Activated naive CD4-positive, alpha-beta T cell treated with anti-CD3 and anti-CD28 coated beads, Interleukin-2, amount 50 U/mL, for 72 hours (primary cell): ENCODE results near the gene SYT17. TPM values are rescaled to one million over a fixed set of nuclear protein-coding genes. Genes with fewer than 3 reads are reported as not detected.
A peak's percentile ranks its signal among the peaks of the same experiment; 100 is the strongest.
"Not testable (repeated sequence)": the region's sequence is repeated elsewhere in the genome, so short reads cannot be mapped to it uniquely, and the experiment has no call there.

ENCODE experiments used
- ATAC-seq, 2 donors: fragments of 150-1000 bp; cut with Tn5 transposase; 2 replicates each; pipeline ENCODE4 v1.10.0; 2021; ENCODE audit warnings: mild to moderate bottlenecking in 2 of 2, moderate library complexity in 2 of 2
- DNase-seq, 2 donors: peaks; one replicate each; pipeline ENCODE4 v3.0.0; 2021 to 2022; ENCODE audit warnings: low spot score in 2 of 2
- H3K27ac Mint-ChIP-seq, 2 donors: one replicate each; pipeline ENCODE4 v1.8.0; 2022; ENCODE audit warnings: mild to moderate bottlenecking in 2 of 2, mixed read lengths in 2 of 2
- H3K36me3 Mint-ChIP-seq, 2 donors: one replicate each; pipeline ENCODE4 v1.8.0; 2022; ENCODE audit warnings: mixed read lengths in 2 of 2
- H3K9me3 Mint-ChIP-seq, 2 donors: one replicate each; pipeline ENCODE4 v1.8.0; 2022; ENCODE audit warnings: mixed read lengths in 2 of 2
- total RNA-seq, 2 donors: library from RNA; stranded (reverse); gene quantifications; one replicate each; pipeline ENCODE4 v1.2.3, GENCODE V29; 2022

Gene SYT17
- total RNA-seq, 2 donors from 2014 or later: not detected

GRCh38 chr16:19180741-19181140 is 12.7 kb downstream of the SYT17 start:
- ATAC-seq (no peak), DNase-seq (no peak)
- Mint-ChIP-seq H3K9me3 (peaks cover 3 to 4% of the 10 kb centered on the region in 2 donors), H3K36me3 (no peaks in the 10 kb centered on the region), H3K27ac (no peak overlapping the region)

GRCh38 chr16:19182481-19182880 is 14.4 kb downstream of the SYT17 start:
- Mint-ChIP-seq H3K36me3 (no peaks in the 10 kb centered on the region), H3K27ac (no peak overlapping the region), H3K9me3 (no peaks in the 10 kb centered on the region)
- DNase-seq (no peak), ATAC-seq (no peak)

- no peak for ATAC-seq
- no peaks in the 10 kb centered on the region for H3K9me3 Mint-ChIP-seq
Measured at GRCh38 chr16:19183187-19183586, 15.1 kb downstream of the SYT17 start.

GRCh38 chr16:19184823-19185509 is 16.9 kb downstream of the SYT17 start:
- H3K27ac Mint-ChIP-seq: no peak overlapping the region
- ATAC-seq (no peak), DNase-seq (no peak)
- no peaks in the 10 kb centered on the region for H3K9me3 Mint-ChIP-seq
- H3K36me3 Mint-ChIP-seq: no peaks in the 10 kb centered on the region

More at GRCh38 chr16:19183187-19183586, 15.1 kb downstream of the SYT17 start:
- no peaks in the 10 kb centered on the region for H3K36me3 Mint-ChIP-seq
- DNase-seq: no peak
- H3K27ac Mint-ChIP-seq: no peak overlapping the region

- peaks cover 0 to 2% of the 10 kb centered on the region in 2 donors for H3K9me3 Mint-ChIP-seq
- H3K27ac Mint-ChIP-seq: no peak overlapping the region
- no peak for DNase-seq
- ATAC-seq: no peak
- no peaks in the 10 kb centered on the region for H3K36me3 Mint-ChIP-seq
Measured at GRCh38 chr16:19185510-19185851, 17.4 kb downstream of the SYT17 start.

- H3K9me3 Mint-ChIP-seq: peaks cover 0 to 6% of the 10 kb centered on the region in 2 donors
- no peak for ATAC-seq
- H3K27ac Mint-ChIP-seq: no peak overlapping the region
- no peak for DNase-seq
- no peaks in the 10 kb centered on the region for H3K36me3 Mint-ChIP-seq
Measured at GRCh38 chr16:19186408-19186807, 18.4 kb downstream of the SYT17 start.

GRCh38 chr16:19187961-19188360 is 19.9 kb downstream of the SYT17 start:
- not testable (repeated sequence) for H3K27ac Mint-ChIP-seq, H3K9me3 Mint-ChIP-seq, DNase-seq, H3K36me3 Mint-ChIP-seq, ATAC-seq

GRCh38 chr16:19188406-19188805 is 20.4 kb downstream of the SYT17 start:
- ATAC-seq (no peak), DNase-seq (no peak)
- Mint-ChIP-seq H3K9me3 (peaks cover 0 to 6% of the 10 kb centered on the region in 2 donors), H3K36me3 (no peaks in the 10 kb centered on the region), H3K27ac (no peak overlapping the region)

GRCh38 chr16:19192865-19193264 is 24.8 kb downstream of the SYT17 start:
- ATAC-seq (no peak), DNase-seq (no peak)
- Mint-ChIP-seq H3K9me3 (peaks cover under 1 to 7% of the 10 kb centered on the region in 2 donors), H3K27ac (no peak overlapping the region), H3K36me3 (peaks cover 0 to 1% of the 10 kb centered on the region in 2 donors)

- Mint-ChIP-seq H3K27ac (no peak overlapping the region), H3K9me3 (peaks cover 8 to 12% of the 10 kb centered on the region in 2 donors), H3K36me3 (peaks cover 6 to 8% of the 10 kb centered on the region in 2 donors)
- DNase-seq (no peak), ATAC-seq (no peak)
Measured at GRCh38 chr16:19196871-19197270, 28.8 kb downstream of the SYT17 start.

GRCh38 chr16:19203374-19203966 is 35.4 kb downstream of the SYT17 start:
- no peak for DNase-seq
- H3K27ac Mint-ChIP-seq: no peak overlapping the region
- peaks cover 4 to 16% of the 10 kb centered on the region in 2 donors for H3K9me3 Mint-ChIP-seq
- no peak for ATAC-seq
- H3K36me3 Mint-ChIP-seq: peaks cover 4 to 6% of the 10 kb centered on the region in 2 donors

- Mint-ChIP-seq H3K36me3 (peaks cover 0 to 7% of the 10 kb centered on the region in 2 donors), H3K9me3 (peaks cover 0 to 14% of the 10 kb centered on the region in 2 donors), H3K27ac (no peak overlapping the region)
- no peak for DNase-seq
- ATAC-seq: no peak
Measured at GRCh38 chr16:19210280-19210924, 42.4 kb downstream of the SYT17 start.

- peaks cover 0 to 7% of the 10 kb centered on the region in 2 donors for H3K36me3 Mint-ChIP-seq
- peaks cover 0 to 14% of the 10 kb centered on the region in 2 donors for H3K9me3 Mint-ChIP-seq
Measured at GRCh38 chr16:19210968-19211367, 42.9 kb downstream of the SYT17 start.

GRCh38 chr16:19212059-19212458 is 44.0 kb downstream of the SYT17 start:
- Mint-ChIP-seq H3K36me3 (peaks cover 0 to 7% of the 10 kb centered on the region in 2 donors), H3K27ac (no peak overlapping the region), H3K9me3 (peaks cover 5 to 21% of the 10 kb centered on the region in 2 donors)
- ATAC-seq: no peak
- DNase-seq: no peak

More at GRCh38 chr16:19210968-19211367, 42.9 kb downstream of the SYT17 start:
- no peak overlapping the region for H3K27ac Mint-ChIP-seq
- DNase-seq: no peak
- ATAC-seq: no peak

GRCh38 chr16:19213885-19214284 is 45.8 kb downstream of the SYT17 start:
- DNase-seq: no peak
- H3K27ac Mint-ChIP-seq: peak overlapping the region in 1 of 2 donors; percentile 55
- no peak for ATAC-seq
- peaks cover 5 to 30% of the 10 kb centered on the region in 2 donors for H3K9me3 Mint-ChIP-seq
- peaks cover 0 to 7% of the 10 kb centered on the region in 2 donors for H3K36me3 Mint-ChIP-seq

- no peak for ATAC-seq
- Mint-ChIP-seq H3K27ac (no peak overlapping the region), H3K9me3 (peaks cover 12 to 30% of the 10 kb centered on the region in 2 donors), H3K36me3 (peaks cover 0 to 7% of the 10 kb centered on the region in 2 donors)
- no peak for DNase-seq
Measured at GRCh38 chr16:19215705-19216104, 47.7 kb downstream of the SYT17 start.

GRCh38 chr16:19218581-19218980 is 50.5 kb downstream of the SYT17 start:
- DNase-seq: no peak
- no peak for ATAC-seq
- H3K27ac Mint-ChIP-seq: no peak overlapping the region
- H3K36me3 Mint-ChIP-seq: no peaks in the 10 kb centered on the region
- peaks cover 12 to 16% of the 10 kb centered on the region in 2 donors for H3K9me3 Mint-ChIP-seq
